CD4-positive, CD25-positive, alpha-beta regulatory T cell (primary cell): ENCODE results near the gene EVX1. TPM values are rescaled to one million over a fixed set of nuclear protein-coding genes. Genes with fewer than 3 reads are reported as not detected.
A peak's percentile ranks its signal among the peaks of the same experiment; 100 is the strongest.

ENCODE experiments used
- ATAC-seq, 2 donors: fragments of 150-1000 bp; cut with Tn5 transposase; one replicate each; pipeline ENCODE4 v1.10.0; 2021; ENCODE audit warnings: low read depth in 2 of 2, moderate number of reproducible peaks in 2 of 2, moderate library complexity in 1 of 2
- DNase-seq, 3 donors: peaks; one replicate each; pipeline versions ENCODE4 v3.0.0 to v3.0.0-alpha.2; 2012 to 2022; ENCODE audit warnings: mixed read lengths in 1 of 3
- H3K27ac ChIP-seq: one replicate; pipeline ENCODE4 v1.7.0; 2013; ENCODE audit warnings: mild to moderate bottlenecking, low read length; ENCODE audit not compliant: insufficient read depth, poor library complexity, severe bottlenecking
- H3K27me3 ChIP-seq: one replicate; pipeline ENCODE4 v1.7.0; 2013; ENCODE audit warnings: low read length; ENCODE audit not compliant: control insufficient read depth, insufficient read depth
- H3K36me3 ChIP-seq: one replicate; pipeline ENCODE4 v1.7.0; 2013; ENCODE audit warnings: mild to moderate bottlenecking, low read length, moderate library complexity; ENCODE audit not compliant: control insufficient read depth, insufficient read depth
- H3K4me1 ChIP-seq: 2 replicates; pipeline ENCODE4 v1.7.0; 2013; ENCODE audit warnings: mild to moderate bottlenecking, low read length; ENCODE audit not compliant: insufficient read depth, control insufficient read depth, poor library complexity, severe bottlenecking
- H3K4me3 ChIP-seq: one replicate; pipeline ENCODE4 v1.7.0; 2013; ENCODE audit warnings: low read depth, mild to moderate bottlenecking, low read length, moderate library complexity
- H3K9me3 ChIP-seq, 2 experiments: 1 replicate in 1 of 2; 2 replicates in 1 of 2; pipeline ENCODE4 v1.7.0; 2013; ENCODE audit warnings: low read length in 2 of 2, mild to moderate bottlenecking in 1 of 2, moderate library complexity in 1 of 2; ENCODE audit not compliant: control insufficient read depth in 2 of 2
- H3K27ac Mint-ChIP-seq, 3 donors: one replicate each; pipeline ENCODE4 v1.8.0; 2020 to 2022; ENCODE audit warnings: mild to moderate bottlenecking in 3 of 3, mixed read lengths in 3 of 3, moderate library complexity in 2 of 3
- H3K27me3 Mint-ChIP-seq: one replicate; pipeline ENCODE4 v1.8.0; 2022; ENCODE audit warnings: mild to moderate bottlenecking, mixed read lengths
- H3K36me3 Mint-ChIP-seq: one replicate; pipeline ENCODE4 v1.8.0; 2020; ENCODE audit warnings: mixed read lengths
- H3K4me1 Mint-ChIP-seq, 4 donors: one replicate each; pipeline ENCODE4 v1.8.0; 2020 to 2022; ENCODE audit warnings: mixed read lengths in 4 of 4, mild to moderate bottlenecking in 1 of 4
- H3K4me3 Mint-ChIP-seq, 4 donors: one replicate each; pipeline ENCODE4 v1.8.0; 2020 to 2022; ENCODE audit warnings: mild to moderate bottlenecking in 4 of 4, mixed read lengths in 4 of 4, moderate library complexity in 3 of 4
- H3K9me3 Mint-ChIP-seq, 7 donors: one replicate each; pipeline ENCODE4 v1.8.0; 2020 to 2022; ENCODE audit warnings: mixed read lengths in 7 of 7, mild to moderate bottlenecking in 3 of 7, moderate library complexity in 2 of 7
- polyA plus RNA-seq, 4 donors: library from polyadenylated mRNA; unstranded; fragments of 300-500 nt; fragmentation: Illumina TruSeq; gene quantifications; one replicate each; pipeline ENCODE4 v1.2.3, GENCODE V29; 2021
- total RNA-seq: library from RNA; stranded (reverse); gene quantifications from one replicate; pipeline ENCODE4 v1.2.3, GENCODE V29; 2022

Gene EVX1
- total RNA-seq (not detected), polyA plus RNA-seq (not detected)

DNA sequence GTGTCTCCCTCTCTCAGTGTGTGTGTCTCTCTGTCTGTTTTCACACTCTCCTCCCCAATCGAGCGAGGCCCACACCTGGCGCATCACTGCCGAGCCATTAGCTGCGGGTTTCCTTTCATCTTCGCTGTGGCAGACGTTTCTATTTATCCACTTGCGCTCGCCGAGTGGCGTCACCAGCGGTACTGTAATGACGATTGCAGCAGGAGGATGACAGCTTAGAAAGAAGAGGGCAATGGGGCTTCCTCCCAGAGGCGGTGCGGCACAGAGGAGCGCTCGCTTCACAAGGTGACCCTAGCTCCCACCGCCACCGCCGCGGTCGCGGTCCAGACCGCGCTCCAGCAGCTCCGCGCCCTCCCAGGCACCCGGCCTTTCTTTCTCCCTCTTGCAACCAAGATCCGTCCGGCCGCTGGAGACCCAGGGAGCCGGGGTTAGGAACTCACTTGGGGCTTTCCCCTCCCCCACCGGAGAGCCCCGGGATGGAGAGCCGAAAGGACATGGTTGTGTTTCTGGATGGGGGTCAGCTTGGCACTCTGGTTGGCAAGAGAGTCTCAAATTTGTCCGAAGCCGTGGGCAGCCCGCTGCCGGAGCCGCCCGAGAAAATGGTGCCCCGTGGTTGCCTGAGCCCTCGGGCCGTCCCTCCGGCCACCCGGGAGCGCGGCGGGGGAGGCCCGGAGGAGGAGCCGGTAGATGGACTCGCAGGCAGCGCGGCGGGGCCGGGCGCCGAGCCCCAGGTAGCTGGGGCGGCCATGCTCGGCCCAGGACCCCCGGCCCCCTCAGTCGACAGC is at the start of gene EVX1:
Gene EVX1, plus strand, starts transcription at position 248 of the 785 bp plus-strand sequence. Its CDS starts 229 bp downstream, at position 477.
- Histone ChIP-seq H3K27me3 (peaks cover 31% of the 10 kb centered on the region), H3K27ac (no peak within 1 kb of the TSS), H3K9me3 (no peaks in the 10 kb centered on the region), H3K36me3 (no peaks in the 10 kb centered on the region), H3K4me1 (peaks cover 9% of the 10 kb centered on the region), H3K4me3 (no peak within 1 kb of the TSS)
- ATAC-seq = peak in 1 of 2 donors; percentile 27
- peak within 1 kb of the TSS in 2 of 3 donors; percentile 32 to 55 for H3K27ac Mint-ChIP-seq
- H3K4me3 Mint-ChIP-seq = peak within 1 kb of the TSS in 3 of 4 donors; percentile 8 to 68 (median 60)
- peak; percentile 5 to 49 (median 33) for DNase-seq
- H3K4me1 Mint-ChIP-seq = peaks cover 0 to 36% (median 10%) of the 10 kb centered on the region in 4 donors
- peaks cover 86% of the 10 kb centered on the region for H3K27me3 Mint-ChIP-seq
- peaks cover 0 to 3% (median 0%) of the 10 kb centered on the region in 7 donors for H3K9me3 Mint-ChIP-seq
- H3K36me3 Mint-ChIP-seq = no peaks in the 10 kb centered on the region

- H3K4me1 ChIP-seq = peaks cover 30% of the 10 kb centered on the region
- no peak overlapping the region for H3K27ac ChIP-seq
- peaks cover 0 to 6% of the 10 kb centered on the region in 2 experiments for H3K9me3 ChIP-seq
- no peak for DNase-seq
- H3K36me3 ChIP-seq = no peaks in the 10 kb centered on the region
- no peaks in the 10 kb centered on the region for H3K36me3 Mint-ChIP-seq
- ATAC-seq = no peak
- peaks cover 77% of the 10 kb centered on the region for H3K27me3 ChIP-seq
- H3K4me1 Mint-ChIP-seq = peaks cover 8 to 53% (median 16%) of the 10 kb centered on the region in 4 donors
- H3K4me3 ChIP-seq = no peak overlapping the region
- H3K4me3 Mint-ChIP-seq = peak overlapping the region; percentile 6 to 61 (median 46)
- no peak overlapping the region for H3K27ac Mint-ChIP-seq
- H3K9me3 Mint-ChIP-seq = peaks cover 0 to 6% (median 0%) of the 10 kb centered on the region in 7 donors
- peaks cover 95% of the 10 kb centered on the region for H3K27me3 Mint-ChIP-seq
Observed at GRCh38 chr7:27193335-27194001, 49.1 kb upstream of the EVX1 start.

DNA sequence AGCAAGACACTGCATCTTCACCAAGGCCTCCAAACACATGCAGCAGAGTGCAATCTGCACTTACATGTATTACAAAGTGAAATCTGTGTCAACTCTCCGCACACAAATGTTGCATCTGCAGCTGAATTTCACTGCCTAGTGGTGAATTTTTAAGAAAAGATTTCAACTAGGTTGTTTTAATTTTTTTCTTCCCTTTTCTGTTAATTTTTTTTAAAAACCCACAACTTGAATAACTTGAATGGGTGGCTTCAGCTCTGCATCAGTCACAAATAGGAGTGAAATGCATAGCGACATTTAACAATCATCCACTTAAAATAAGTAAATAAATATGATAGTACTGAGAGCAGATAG is 48.6 kb upstream of the EVX1 start:
- peaks cover 26% of the 10 kb centered on the region for H3K4me1 ChIP-seq
- Mint-ChIP-seq H3K27me3 (peaks cover 95% of the 10 kb centered on the region), H3K4me1 (peaks cover 4 to 53% (median 12%) of the 10 kb centered on the region in 4 donors), H3K9me3 (peaks cover 0 to 5% (median 0%) of the 10 kb centered on the region in 7 donors), H3K36me3 (no peaks in the 10 kb centered on the region), H3K27ac (no peak overlapping the region), H3K4me3 (peak overlapping the region in 2 of 4 donors; percentile 6 to 65)
- peaks cover 79% of the 10 kb centered on the region for H3K27me3 ChIP-seq
- H3K9me3 ChIP-seq = peaks cover 0 to 6% of the 10 kb centered on the region in 2 experiments
- H3K27ac ChIP-seq = no peak overlapping the region
- H3K4me3 ChIP-seq = no peak overlapping the region
- no peak for DNase-seq
- ATAC-seq = no peak
- no peaks in the 10 kb centered on the region for H3K36me3 ChIP-seq

GRCh38 chr7:27194686-27195379 is 47.8 kb upstream of the EVX1 start:
- ATAC-seq = no peak
- H3K9me3 Mint-ChIP-seq = peaks cover 0 to 5% (median 0%) of the 10 kb centered on the region in 7 donors
- peaks cover 90% of the 10 kb centered on the region for H3K27me3 Mint-ChIP-seq
- H3K27ac Mint-ChIP-seq = no peak overlapping the region
- H3K27ac ChIP-seq = no peak overlapping the region
- peaks cover 26% of the 10 kb centered on the region for H3K4me1 ChIP-seq
- peaks cover 0 to 6% of the 10 kb centered on the region in 2 experiments for H3K9me3 ChIP-seq
- no peak for DNase-seq
- H3K36me3 ChIP-seq = no peaks in the 10 kb centered on the region
- H3K4me3 ChIP-seq = no peak overlapping the region
- peaks cover 73% of the 10 kb centered on the region for H3K27me3 ChIP-seq
- peaks cover 4 to 47% (median 9%) of the 10 kb centered on the region in 4 donors for H3K4me1 Mint-ChIP-seq
- peak overlapping the region in 2 of 4 donors; percentile 6 to 85 for H3K4me3 Mint-ChIP-seq
- H3K36me3 Mint-ChIP-seq = no peaks in the 10 kb centered on the region

- Histone ChIP-seq H3K4me1 (peaks cover 37% of the 10 kb centered on the region), H3K4me3 (no peak overlapping the region), H3K27me3 (peaks cover 66% of the 10 kb centered on the region), H3K27ac (no peak overlapping the region), H3K9me3 (peaks cover 0 to 6% of the 10 kb centered on the region in 2 experiments), H3K36me3 (no peaks in the 10 kb centered on the region)
- H3K4me3 Mint-ChIP-seq = peak overlapping the region in 2 of 4 donors; percentile 22 to 70
- peak; percentile 69 to 83 (median 75) for DNase-seq
- peaks cover 0 to 10% (median 0%) of the 10 kb centered on the region in 7 donors for H3K9me3 Mint-ChIP-seq
- no peaks in the 10 kb centered on the region for H3K36me3 Mint-ChIP-seq
- H3K27ac Mint-ChIP-seq = no peak overlapping the region
- H3K27me3 Mint-ChIP-seq = peaks cover 85% of the 10 kb centered on the region
- peaks cover 4 to 49% (median 11%) of the 10 kb centered on the region in 4 donors for H3K4me1 Mint-ChIP-seq
- peak; percentile 43 to 52 for ATAC-seq
Observed at GRCh38 chr7:27196287-27196767, 46.3 kb upstream of the EVX1 start.

DNA sequence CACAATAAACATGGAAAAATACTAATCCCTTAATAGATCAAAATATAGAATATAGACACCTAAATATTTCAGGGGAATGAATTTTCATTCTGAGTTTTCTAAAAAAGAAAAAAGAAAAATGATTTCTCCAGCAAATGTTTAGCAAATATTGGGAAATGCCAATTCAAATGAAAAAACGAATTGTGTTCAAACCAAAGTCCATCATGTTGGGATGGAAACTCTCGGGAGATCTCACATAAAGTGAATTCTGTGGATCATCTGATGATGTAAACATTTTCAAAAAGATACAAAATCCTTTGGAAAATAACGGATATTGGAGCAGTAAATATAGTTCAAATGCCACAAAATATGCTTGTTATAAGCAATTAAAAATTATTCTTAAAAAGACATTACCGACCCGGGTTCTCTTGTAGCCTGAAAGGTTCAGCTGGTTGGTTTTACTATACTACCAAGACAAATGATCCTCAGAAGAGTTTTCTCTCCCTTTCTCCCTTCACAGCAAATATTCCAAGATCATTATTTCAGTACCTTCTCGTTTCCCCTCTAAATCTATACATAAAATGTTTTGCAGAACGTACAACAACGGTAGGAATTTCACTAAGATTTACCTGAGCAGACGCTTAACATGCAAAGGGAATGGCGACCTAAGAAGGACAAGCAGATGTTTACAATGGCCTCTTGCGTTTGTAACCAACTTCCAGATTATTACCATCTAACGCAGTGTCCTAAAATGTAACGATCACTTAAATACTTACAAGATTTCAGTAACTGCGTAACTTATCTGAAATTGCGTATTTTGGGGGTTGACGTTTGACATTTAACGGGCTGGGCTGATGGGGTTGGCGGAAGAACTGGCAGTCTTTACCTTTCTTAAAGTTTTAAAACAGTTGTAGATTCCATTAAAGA is 45.2 kb upstream of the EVX1 start:
- Mint-ChIP-seq H3K4me3 (peak overlapping the region in 2 of 4 donors; percentile 1 to 7), H3K36me3 (no peaks in the 10 kb centered on the region), H3K27ac (no peak overlapping the region), H3K4me1 (peaks cover 4 to 51% (median 13%) of the 10 kb centered on the region in 4 donors), H3K27me3 (peaks cover 85% of the 10 kb centered on the region), H3K9me3 (peaks cover 0 to 13% (median 0%) of the 10 kb centered on the region in 7 donors)
- Histone ChIP-seq H3K4me3 (no peak overlapping the region), H3K4me1 (peaks cover 39% of the 10 kb centered on the region), H3K9me3 (peaks cover 0 to 6% of the 10 kb centered on the region in 2 experiments), H3K27ac (no peak overlapping the region), H3K27me3 (peaks cover 67% of the 10 kb centered on the region), H3K36me3 (no peaks in the 10 kb centered on the region)
- ATAC-seq (no peak), DNase-seq (no peak)
